ENCODE results near the gene RGL3. TPM values are rescaled to one million over a fixed set of nuclear protein-coding genes. Genes with fewer than 3 reads are reported as not detected.

RGL3 gene
- total and polyA plus RNA-seq, 10 of the 15 experiments (the other 5 are each of a cell fraction or from before 2014, with no cell fraction given) = not detected

GRCh38 chr19:11453468-11454341 is 34.6 kb upstream of the RGL3 start (continued):
- TF ChIP-seq RELB (IDR thresholded peaks at IDR 0.05; ENCODE audit: low read depth) (no peak), PBX3 (IDR thresholded peaks at IDR 0.05; ENCODE audit: insufficient replicate concordance, low read depth, low read length) (no peak), POLR2AphosphoS5 (IDR thresholded peaks at IDR 0.05; ENCODE audit: low read length) (no peak), REST (IDR thresholded peaks at IDR 0.05; ENCODE audit: low read depth, low read length) (no peak), RBBP5 (conservative IDR thresholded peaks at IDR 0.05) (no peak), NBN (IDR thresholded peaks at IDR 0.05) (no peak), CTCF (IDR thresholded peaks at IDR 0.05 in 2 of 3, conservative IDR thresholded peaks at IDR 0.05 in 1 of 3; ENCODE audit: control insufficient read depth in 2 of 3, extremely low read depth in 1 of 3, insufficient read depth in 1 of 3, low read depth in 3 of 3, low read length in 3 of 3) (peak; percentile 32 to 64 (median 41)), MLLT1 (IDR thresholded peaks at IDR 0.05) (peak; percentile 88), ZNF622 (IDR thresholded peaks at IDR 0.05) (no peak), JUNB (IDR thresholded peaks at IDR 0.05) (no peak), ATF3 (IDR thresholded peaks at IDR 0.05; ENCODE audit: borderline replicate concordance, extremely low read depth, low read depth, low read length) (no peak)

All from GM12878 (cell line).